Central memory CD4-positive, alpha-beta T cell (primary cell): ENCODE results near the gene ZNF266.

Source experiments
- DNase-seq: peaks from one replicate; pipeline ENCODE4 v3.0.0; 2022
- total RNA-seq, 3 experiments: gene quantifications; one replicate each; lab custom pipeline; 2026; lab: John Stamatoyannopoulos, UW

The ZNF266 gene
- 51.7 to 131 (median 93.2) reads per million in 3 experiments for total RNA-seq

DNA sequence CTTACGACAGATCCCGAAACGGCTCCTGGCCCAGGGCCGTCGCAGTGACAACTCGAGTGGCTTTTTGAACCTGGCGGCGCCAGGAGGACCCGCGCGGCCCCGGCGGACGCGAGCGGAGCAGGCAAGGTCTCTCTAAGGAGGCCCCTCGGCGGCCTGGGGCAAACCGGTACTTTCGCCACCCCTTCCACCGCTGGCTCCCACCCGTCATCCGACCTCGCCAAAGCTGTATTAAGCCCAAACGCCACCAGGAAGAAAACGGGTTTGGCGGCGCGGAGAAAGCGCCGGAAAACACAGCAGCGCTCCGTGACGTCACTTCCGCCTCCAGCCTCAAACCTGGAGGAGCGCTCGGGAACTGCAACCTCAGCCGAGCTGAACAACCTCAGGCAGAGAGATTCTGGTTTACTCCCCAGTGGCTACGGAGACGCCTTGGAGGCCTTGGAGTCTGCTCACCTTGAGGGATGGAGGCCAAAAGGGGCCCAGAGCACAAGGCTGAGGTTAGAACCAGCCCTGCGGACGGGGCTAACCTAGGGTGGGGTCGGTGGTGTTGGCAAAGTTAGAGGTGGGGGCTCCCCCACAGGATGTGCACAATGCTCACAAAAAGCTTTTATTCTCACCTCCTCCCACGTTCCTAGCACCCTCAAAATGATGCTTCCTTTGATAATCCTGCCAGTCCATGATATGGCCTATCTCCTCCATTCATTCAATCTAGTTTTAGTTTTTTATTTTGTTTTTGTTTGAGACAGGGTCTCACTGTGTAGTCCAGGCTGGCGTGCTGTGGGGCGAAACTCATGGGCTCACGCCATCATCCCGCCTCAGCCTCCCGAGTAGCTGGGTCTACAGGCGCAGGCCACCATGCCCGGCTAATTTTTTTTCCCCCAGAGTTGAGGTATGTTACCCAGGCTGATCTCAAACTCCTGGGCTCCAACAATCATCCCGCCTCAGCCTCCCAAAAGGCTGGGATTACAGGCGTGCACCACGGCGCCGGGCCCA is at the start of gene ZNF266:
Gene ZNF266 (minus strand): TSS at position 295 of the 990 bp plus-strand sequence. CDS start 15,484 bp downstream, outside the sequence.
- peak; percentile 89 for DNase-seq

DNA sequence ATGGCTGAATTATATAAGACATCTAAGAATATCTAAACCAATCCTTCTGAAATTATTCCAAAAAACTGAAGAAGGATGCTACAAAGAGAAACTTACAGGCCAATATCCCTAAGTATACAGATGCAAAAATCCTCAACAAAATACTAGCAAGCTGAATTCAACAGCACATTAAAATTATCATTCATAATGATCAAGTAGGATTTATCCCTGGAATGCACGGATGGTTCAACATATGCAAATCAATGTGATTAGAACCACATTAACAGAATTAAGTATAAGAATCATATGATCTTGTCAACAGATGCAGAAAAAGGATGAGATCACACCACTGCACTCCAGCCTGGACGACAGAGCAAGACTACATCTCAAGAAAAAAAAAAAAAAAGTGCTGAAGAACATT is 49.8 kb upstream of the ZNF266 start:
- no peak for DNase-seq

DNA sequence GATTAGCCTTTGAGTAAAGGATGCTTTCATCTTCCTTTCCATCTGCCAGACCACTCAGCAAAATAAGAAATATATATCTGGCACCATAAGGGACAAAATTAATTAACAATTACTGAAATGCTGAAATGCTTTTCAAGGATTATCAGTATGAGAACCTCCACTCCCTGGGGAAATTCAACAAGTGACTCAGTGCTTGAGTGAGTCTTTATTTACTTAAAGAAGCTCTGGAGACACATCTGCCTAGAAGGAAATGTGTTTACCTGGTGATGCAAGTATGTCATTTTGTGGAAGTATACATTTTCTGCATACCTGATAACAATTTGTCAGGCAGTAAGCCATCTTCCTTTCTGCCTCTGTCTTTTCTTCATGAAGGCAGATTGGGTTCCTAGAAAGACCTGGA is 39.6 kb upstream of the ZNF266 start:
- DNase-seq, result no peak

DNA sequence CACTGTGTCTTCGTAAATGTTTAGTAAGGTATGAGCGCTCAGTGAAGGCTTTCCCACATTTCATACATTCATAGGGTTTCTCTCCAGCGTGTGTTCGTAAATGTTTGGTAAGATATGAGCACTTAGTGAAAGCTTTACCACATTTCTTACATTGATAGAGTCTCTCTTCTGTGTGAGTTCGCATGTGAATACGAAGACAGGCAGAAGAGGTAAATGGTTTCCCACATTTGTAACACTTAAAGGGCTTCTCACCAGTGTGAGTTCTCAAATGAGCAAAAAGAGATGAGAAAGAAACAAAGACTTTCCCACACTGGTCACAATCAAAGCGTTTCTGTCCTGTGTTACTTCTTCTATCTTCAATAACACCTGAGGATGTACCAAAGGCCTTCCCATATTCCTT is 31.8 kb upstream of the ZNF266 start:
- DNase-seq, result no peak

DNA sequence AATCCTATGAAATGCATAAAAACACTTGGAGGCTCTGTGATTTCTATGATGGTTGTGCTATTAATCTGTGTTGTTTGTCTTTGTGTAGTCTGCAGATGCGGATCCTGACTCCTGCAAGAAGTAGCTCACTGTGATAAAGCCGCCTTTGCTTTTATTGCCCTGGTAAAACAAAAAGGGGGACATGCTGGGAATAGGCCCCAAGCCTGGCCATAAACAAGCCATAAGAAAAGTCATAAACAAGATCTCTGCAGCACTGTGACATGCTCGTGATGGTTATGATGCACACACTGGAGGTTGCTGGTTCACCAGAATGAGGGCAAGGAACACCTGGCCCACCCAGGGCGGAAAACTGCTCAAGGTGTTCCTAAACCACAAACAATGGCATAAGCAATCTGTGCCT is 26.6 kb upstream of the ZNF266 start:
- no peak for DNase-seq

GRCh38 chr19:9456018-9456689 is 20.8 kb upstream of the ZNF266 start:
- no peak for DNase-seq

DNA sequence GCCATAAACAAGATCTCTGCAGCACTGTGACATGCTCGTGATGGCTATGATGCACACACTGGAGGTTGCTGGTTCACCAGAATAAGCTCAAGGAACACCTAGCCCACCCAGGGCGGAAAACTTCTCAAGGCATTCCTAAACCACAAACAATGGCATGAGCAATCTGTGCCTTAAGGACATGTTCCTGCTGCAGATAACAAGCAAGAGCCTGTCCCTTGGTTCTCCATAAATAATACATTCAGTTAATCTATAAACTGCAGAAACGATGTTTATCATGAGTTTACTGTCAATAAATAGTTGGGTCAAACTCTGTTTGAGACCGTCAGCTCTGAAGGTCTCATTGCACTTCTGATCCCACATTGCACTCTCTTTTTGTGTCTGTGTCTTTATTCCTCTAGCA is 18.6 kb upstream of the ZNF266 start:
- no peak for DNase-seq

DNA sequence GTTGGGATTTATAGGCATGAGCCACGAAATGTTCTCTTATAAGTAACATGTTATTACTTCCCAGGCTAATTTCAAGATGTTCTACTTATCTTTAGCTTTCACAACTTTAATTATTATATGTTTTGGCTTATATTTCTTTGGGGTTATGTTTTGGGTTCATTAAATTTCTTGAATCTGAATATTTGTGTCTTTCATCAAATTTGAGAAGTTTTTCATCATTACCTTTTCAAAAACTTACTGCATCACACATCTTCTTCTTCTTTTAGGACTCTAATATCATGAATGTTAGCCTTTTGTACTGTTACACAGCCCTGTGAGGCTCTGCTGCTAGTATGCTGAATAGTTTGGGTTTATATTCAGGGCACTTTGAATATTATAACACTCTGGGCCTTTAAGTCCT is 9.7 kb upstream of the ZNF266 start:
- DNase-seq, result no peak

GRCh38 chr19:9436358-9436757 is 985 bp upstream of the ZNF266 start:
- no peak for DNase-seq

DNA sequence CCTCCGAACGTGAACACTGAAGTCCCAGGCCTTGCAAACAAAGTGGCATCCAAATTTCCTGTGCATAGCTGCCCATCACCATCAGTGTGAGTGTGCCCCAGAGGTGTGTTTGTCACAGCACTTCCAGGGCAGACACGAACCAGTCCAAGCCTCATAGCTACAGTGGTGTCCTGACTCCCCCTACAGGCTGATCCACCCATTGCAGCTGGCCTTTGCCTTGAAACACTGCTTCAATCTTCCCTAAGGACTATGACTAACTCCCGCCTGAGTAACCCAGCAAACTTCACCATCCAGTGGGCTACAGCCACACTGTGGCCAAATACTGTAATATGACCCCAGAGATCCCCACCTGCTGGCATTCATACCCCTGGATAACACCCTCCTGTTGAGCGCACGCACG is 3.9 kb downstream of the ZNF266 start:
- DNase-seq, result peak; percentile 7

- no peak for DNase-seq
Measured at GRCh38 chr19:9430444-9430843, 4.9 kb downstream of the ZNF266 start.

GRCh38 chr19:9427941-9428340 is 7.4 kb downstream of the ZNF266 start:
- no peak for DNase-seq

- no peak for DNase-seq
Measured at GRCh38 chr19:9413240-9413954, 22.0 kb downstream of the ZNF266 start.

GRCh38 chr19:9407827-9408226 is 27.5 kb downstream of the ZNF266 start:
- DNase-seq, result no peak

DNA sequence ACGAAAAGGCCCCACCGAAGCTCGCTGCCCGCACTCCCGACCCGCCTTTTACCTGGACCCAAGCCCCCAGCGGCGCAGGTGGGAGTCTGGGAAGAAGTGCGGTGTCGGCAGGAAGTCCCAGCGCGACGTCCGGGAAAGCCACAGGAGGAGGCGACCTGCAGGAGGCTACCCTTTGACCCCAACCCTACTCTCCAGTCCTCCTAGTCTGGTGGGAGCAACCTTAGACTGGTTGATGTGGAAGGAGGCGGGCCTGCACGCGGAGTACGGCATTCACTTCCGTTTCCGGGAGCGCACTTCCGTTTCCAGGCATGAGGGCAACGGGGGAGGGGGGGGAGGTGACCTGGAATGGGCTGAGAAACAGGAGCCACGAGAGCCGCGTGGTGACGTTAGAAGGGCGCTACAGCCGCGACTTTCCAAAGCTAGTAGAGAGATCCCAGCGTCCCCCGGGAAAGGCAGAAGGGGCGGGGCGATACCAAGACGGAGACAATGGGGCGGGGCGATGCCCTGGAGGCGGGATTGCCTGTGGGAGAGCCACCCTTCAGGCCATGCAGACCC is 28.5 kb downstream of the ZNF266 start:
- DNase-seq, result peak; percentile 33

DNA sequence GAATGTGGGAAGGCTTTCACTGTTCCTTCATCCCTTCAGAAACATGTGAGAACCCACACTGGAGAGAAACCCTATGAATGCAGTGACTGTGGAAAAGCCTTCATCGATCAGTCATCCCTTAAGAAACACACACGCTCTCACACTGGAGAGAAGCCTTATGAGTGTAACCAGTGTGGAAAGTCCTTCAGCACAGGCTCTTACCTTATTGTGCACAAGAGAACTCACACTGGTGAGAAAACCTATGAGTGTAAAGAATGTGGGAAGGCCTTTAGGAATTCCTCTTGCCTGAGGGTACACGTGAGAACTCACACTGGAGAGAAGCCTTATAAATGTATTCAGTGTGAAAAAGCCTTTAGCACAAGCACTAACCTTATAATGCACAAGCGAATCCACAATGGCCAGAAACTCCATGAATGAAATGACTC is 54.0 kb downstream of the ZNF266 start:
- DNase-seq, result no peak

DNA sequence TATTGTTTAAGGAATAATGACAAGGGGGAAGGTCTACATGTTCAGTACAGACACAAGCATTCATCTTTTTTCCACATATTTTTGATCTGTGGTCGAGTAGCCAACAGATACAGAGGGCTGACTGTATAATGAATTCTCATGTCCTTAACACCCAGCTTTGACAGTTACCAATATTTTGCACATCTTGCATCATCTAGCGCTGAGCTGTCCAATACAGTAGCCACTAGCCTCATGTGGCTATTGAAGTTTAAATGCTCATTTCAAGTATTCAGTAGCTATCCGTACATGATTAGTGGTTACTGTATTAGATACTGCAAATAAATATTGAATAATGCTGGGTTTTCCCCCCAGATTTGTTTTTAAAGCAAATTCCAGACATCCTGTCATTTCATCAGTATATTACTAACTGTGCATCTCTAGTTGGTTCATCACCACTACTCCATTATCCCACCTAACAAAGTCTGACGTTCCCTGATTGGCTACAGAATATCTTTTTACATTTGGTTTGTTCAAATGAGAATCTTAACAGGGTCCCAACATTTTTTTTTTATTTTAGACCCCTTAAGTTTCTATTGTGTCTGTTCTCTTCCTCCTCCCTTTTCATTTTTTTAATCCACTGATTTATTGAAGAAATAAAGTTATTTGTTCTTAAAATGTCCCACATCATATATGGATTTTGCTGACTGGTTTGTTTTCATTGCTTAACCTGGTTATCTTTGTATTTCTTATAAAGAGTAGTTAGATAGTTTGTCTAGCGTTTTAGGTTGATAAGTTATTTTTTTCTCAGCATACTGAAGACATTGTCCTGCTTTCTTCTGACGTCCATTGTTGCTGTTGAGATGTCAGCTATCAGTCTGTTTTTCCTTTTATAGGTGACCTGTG is 64.4 kb downstream of the ZNF266 start:
- no peak for DNase-seq

DNA sequence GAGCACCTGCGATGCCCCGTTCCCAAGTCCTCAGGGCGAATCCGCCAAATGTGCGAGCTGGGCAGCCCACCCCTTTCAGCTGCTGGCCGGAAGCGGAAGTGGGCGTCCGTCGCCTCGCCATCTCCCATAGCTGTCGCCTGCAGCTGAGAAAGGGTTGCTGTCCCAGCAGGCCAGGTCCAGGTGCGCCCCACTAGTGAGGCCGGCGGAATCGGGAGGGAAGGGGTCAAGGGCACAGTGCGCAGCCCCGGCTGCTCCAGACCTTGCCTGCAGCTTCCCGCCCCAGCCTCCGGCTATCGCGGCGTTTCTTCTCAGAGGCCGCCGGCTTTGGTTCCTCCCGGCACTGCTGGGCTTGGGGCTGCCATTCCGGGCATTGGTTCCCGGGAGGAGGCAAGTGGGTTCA is 72.5 kb downstream of the ZNF266 start, which contains the start of gene ZNF177:
Gene ZNF177 (plus strand): TSS at position 109 of the 400 bp plus-strand sequence. CDS start 15,299 bp downstream, outside the sequence.
- no peak for DNase-seq
